Activated CD4-positive, alpha-beta T cell treated with anti-CD3 and anti-CD28 coated beads, Interleukin-2, Interleukin-6, amounts not matched to agents 100 ng/mL and 50 ng/mL, durations not matched to agents 16 hours and 8 hours (primary cell): ENCODE results near the gene ZNF501.

Experiments
- DNase-seq: peaks from one replicate; pipeline ENCODE4 v3.0.0-alpha.2; 2020

ZNF501 gene

DNA sequence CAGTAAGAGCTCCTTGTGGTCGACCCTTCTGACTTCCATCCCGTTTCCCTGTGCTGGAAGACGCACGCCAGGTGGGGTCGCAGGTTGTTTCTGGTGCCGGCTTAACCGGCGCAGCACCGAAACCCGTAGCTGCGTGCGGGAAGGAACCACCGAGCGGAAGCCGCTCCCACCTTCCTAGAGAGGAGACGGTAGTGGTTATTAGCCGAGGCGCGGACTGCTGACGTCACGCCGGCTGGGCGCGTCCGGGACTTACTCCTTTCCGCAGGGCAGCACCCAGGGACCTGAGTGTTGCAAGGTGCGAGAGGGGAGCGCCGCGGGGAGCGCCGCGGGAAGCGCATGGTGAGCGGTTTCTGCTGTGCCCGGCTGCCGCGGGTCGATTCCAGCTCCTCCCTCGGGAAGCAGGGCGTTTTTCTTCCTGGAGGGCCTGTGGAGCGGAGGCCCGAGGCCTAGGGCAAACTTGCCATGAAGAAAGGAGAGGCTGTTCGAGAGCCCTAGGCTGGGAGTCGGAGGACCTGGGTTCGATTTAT, at the start of gene ZNF501:
Gene ZNF501, plus strand, starts transcription at position 252 of the 527 bp plus-strand sequence. CDS start 4,787 bp downstream, outside the sequence.
- peak; percentile 70 for DNase-seq

GRCh38 chr3:44680921-44681455, 48.4 kb upstream of the ZNF501 start:
- no peak for DNase-seq

DNA sequence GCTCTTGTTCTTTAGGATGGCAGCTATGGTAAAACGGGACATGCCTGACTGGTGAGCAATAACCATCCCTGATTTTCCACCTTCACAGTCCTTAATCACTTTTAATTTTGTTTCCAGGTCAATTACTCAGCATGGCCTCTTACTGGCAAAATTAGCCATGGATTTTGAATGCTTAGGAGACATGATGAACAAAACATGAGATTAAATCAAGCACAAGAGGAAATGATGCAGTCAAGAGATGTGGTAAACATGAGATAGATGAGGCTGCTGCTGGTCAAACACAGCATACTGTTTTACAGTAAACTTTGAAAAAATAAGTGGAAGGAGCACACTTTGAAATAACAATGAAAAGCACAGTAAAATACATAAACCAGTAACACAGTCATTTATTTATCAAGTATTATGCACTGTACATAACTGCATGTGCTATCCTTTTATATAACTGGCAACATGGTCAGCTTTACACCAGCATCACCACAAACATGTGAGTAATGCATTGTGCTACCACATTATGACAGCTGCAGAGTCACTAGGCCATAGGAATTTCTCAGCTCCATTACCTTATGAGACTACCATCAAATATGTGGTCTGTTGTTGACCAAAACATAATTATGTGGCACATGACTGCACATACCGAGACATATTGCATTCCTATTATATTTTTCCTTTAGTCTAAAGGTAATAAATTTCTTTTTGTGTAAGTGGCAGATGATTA, 47.1 kb upstream of the ZNF501 start:
- no peak for DNase-seq

- DNase-seq: peak; percentile 19
Observed at GRCh38 chr3:44685128-44685800, 44.2 kb upstream of the ZNF501 start.

GRCh38 chr3:44687898-44688297, 41.5 kb upstream of the ZNF501 start:
- no peak for DNase-seq

- DNase-seq: peak; percentile 25
Observed at GRCh38 chr3:44712455-44713075, 16.9 kb upstream of the ZNF501 start, which contains the start of gene ZNF502. ZNF502 (plus strand) TSS chr3:44712660; CDS start chr3:44720262, 7,602 bp downstream.

DNA sequence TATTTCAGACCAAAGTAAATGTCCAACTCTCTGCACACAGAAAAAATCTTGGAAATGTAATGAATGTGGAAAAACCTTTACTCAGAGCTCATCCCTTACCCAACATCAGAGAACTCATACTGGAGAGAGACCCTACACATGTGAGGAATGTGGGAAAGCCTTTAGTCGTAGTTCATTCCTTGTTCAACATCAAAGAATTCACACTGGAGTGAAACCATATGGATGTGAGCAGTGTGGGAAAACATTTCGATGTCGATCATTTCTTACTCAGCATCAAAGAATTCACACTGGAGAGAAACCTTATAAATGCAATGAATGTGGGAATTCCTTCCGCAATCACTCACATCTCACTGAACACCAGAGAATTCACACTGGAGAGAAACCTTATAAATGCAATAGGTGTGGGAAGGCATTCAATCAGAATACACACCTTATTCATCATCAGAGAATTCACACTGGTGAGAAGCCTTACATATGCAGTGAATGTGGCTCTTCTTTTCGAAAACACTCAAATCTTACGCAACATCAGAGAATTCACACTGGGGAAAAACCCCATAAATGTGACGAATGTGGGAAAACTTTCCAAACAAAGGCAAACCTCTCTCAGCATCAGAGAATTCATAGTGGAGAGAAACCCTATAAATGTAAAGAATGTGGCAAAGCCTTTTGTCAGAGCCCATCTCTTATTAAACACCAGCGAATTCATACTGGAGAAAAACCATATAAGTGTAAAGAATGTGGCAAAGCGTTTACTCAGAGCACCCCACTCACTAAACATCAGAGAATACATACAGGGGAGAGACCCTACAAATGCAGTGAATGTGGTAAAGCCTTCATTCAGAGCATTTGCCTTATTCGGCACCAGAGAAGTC, 8.0 kb upstream of the ZNF501 start:
- DNase-seq: no peak

- no peak for DNase-seq
Observed at GRCh38 chr3:44722103-44722401, 7.4 kb upstream of the ZNF501 start.

GRCh38 chr3:44734646-44735168, 5.3 kb downstream of the ZNF501 start:
- no peak for DNase-seq

- no peak for DNase-seq
Observed at GRCh38 chr3:44761101-44761423, 31.6 kb downstream of the ZNF501 start.

DNA sequence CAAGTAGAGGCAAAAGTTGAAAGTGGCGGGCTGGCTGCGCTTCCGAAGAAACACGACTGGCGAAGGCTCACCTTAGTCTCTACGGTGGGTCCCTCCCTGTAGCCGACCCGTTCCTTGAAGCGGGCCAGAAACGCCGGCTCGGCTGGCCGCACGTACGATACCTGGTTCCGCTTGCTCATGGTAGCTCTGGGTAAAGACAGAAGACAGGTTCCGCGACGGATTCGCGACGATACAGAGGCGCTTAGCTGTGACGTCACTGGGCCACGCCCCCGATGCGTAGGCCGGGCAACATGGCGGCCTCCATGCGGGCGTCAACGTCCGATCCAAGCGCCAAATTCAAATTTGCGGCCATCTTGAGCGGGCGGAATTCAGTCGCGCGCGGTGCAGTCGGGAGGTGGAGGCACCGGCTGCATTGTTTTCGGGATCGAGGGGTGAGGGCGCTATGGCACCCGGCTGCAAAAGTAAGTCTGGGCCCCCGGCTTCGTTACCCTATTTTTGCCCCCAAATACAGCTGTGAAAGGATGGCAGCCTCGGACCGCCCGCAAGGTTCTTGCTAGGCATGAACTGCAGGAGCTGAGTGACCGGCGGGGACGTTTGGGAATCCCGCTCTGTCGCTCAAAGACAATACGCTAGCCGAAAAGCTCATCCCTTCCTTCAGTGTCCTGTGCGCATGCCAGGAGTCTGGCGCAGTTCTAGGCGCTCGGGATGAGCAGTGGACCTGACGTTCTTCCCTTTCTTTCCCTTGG, 32.2 kb downstream of the ZNF501 start, which contains the start of the genes KIAA1143 and KIF15:
Gene KIAA1143, minus strand, starts transcription at position 196 of the 746 bp plus-strand sequence. Its CDS starts 17 bp downstream, at position 179.
Gene KIF15, plus strand, starts transcription at position 371 of the 746 bp plus-strand sequence. Its CDS starts 72 bp downstream, at position 443.
- peak; percentile 97 for DNase-seq

DNA sequence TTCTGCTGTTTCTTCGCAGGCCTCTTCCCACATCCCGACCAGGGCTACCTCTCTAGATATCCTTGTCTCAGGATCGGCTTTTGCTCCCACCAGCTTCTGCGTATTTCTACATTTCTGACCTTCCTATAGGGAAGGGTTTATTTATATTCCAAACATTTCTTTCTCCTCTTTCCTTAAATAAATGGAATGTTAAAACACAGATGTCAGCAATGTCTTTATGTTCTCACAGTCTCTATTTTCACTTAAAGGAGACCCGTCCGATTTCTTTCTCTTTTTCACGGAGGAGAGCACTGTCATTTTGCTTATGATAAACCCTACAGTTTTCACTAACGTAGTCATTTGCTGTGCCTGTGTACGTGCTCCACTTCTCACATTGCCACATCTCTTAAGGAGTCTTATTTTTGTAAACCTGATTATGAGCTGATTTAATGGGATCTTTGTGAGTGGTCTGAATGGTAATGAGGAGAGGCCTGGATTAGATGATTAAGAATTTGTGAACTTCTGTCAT, 32.8 kb downstream of the ZNF501 start:
- peak; percentile 8 for DNase-seq

GRCh38 chr3:44762690-44763089, 33.3 kb downstream of the ZNF501 start:
- DNase-seq: no peak

GRCh38 chr3:44764248-44764647, 34.8 kb downstream of the ZNF501 start:
- DNase-seq: no peak

DNA sequence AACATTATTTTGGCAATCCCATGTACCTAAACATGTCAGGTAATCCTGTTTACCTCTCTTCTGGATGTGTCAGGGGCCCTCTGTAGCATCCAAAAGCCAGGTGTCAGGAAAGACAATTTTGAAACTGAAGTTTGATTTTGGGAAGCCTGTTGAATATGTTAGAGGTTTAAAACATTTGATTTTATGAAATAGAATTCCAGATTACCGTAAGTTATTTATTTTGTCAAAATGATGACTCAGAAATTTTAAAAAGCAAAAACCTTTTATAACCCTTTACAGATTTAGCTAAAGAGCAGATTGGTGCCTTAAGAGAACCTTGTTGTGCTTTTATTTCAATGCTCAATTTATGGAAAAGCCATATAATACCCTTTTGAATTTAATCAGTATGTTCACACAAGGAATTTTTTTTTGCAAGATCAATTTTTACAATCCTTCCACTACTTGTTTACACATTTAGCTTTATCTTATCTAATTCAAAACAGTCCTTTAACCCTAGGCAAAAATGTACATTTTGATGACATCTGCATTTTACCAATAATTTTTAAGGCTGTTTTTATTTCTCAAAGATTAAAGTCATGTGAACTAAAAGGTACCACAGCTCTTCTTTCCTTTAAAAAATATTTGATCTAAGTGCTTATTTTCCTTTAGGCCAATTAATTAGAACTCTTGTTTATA, 42.1 kb downstream of the ZNF501 start:
- DNase-seq: no peak

- DNase-seq: no peak
Observed at GRCh38 chr3:44772099-44772442, 42.6 kb downstream of the ZNF501 start.

- no peak for DNase-seq
Observed at GRCh38 chr3:44782891-44783290, 53.5 kb downstream of the ZNF501 start.
